Measurements from ENCODE around the gene GAS2L2.
A peak's percentile ranks its signal among the peaks of the same experiment; 100 is the strongest.
"Not testable (repeated sequence)": the region's sequence is repeated elsewhere in the genome, so short reads cannot be mapped to it uniquely, and the experiment has no call there.

The GAS2L2 gene

GRCh38 chr17:35773679-35774425 is 20.8 kb upstream of the GAS2L2 start:
- DNase-seq (ENCODE audit: low spot score): no peak

GRCh38 chr17:35773129-35773528 is 20.1 kb upstream of the GAS2L2 start:
- DNase-seq (ENCODE audit: low spot score): no peak

GRCh38 chr17:35769895-35770486 is 17.0 kb upstream of the GAS2L2 start:
- DNase-seq (ENCODE audit: low spot score): no peak

- DNase-seq (ENCODE audit: low spot score): no peak
Observed at GRCh38 chr17:35768797-35769196, 15.8 kb upstream of the GAS2L2 start.

- DNase-seq (ENCODE audit: low spot score): peak; percentile 58
Observed at GRCh38 chr17:35766903-35767510, 14.0 kb upstream of the GAS2L2 start.

GRCh38 chr17:35766489-35766877 is 13.4 kb upstream of the GAS2L2 start:
- DNase-seq (ENCODE audit: low spot score): no peak

GRCh38 chr17:35765756-35766488 is 12.9 kb upstream of the GAS2L2 start:
- DNase-seq (ENCODE audit: low spot score): no peak

- no peak for DNase-seq (ENCODE audit: low spot score)
Observed at GRCh38 chr17:35765086-35765710, 12.2 kb upstream of the GAS2L2 start.

GRCh38 chr17:35764123-35764991 is 11.3 kb upstream of the GAS2L2 start:
- DNase-seq (ENCODE audit: low spot score): peak; percentile 96

GRCh38 chr17:35763767-35764122 is 10.7 kb upstream of the GAS2L2 start:
- DNase-seq (ENCODE audit: low spot score): no peak

- DNase-seq (ENCODE audit: low spot score): no peak
Observed at GRCh38 chr17:35761601-35762000, 8.6 kb upstream of the GAS2L2 start.

GRCh38 chr17:35760587-35760986 is 7.5 kb upstream of the GAS2L2 start, which contains the start of gene C17orf50:
Gene C17orf50, plus strand, starts transcription at chr17:35760887. Its CDS starts 55 bp downstream, at chr17:35760942.
- no peak for DNase-seq (ENCODE audit: low spot score)

GRCh38 chr17:35757243-35757642 is 4.2 kb upstream of the GAS2L2 start:
- no peak for DNase-seq (ENCODE audit: low spot score)

GRCh38 chr17:35752471-35752870 is 568 bp downstream of the GAS2L2 start:
- no peak for DNase-seq (ENCODE audit: low spot score)

- DNase-seq (ENCODE audit: low spot score): not testable (repeated sequence)
Observed at GRCh38 chr17:35751541-35751940, 1.5 kb downstream of the GAS2L2 start.

- no peak for DNase-seq (ENCODE audit: low spot score)
Observed at GRCh38 chr17:35750526-35751395, 2.3 kb downstream of the GAS2L2 start.

- no peak for DNase-seq (ENCODE audit: low spot score)
Observed at GRCh38 chr17:35749560-35750412, 3.3 kb downstream of the GAS2L2 start.

- no peak for DNase-seq (ENCODE audit: low spot score)
Observed at GRCh38 chr17:35748979-35749378, 4.1 kb downstream of the GAS2L2 start.

- DNase-seq (ENCODE audit: low spot score): no peak
Observed at GRCh38 chr17:35748341-35748841, 4.6 kb downstream of the GAS2L2 start.

All from germinal center (tissue), 1 donor.